Stimulated activated CD8-positive, alpha-beta memory T cell treated with anti-CD3 and anti-CD28 coated beads, Interleukin-7, amount 100 ng/mL, for 48 hours (primary cell): Measurements from ENCODE around the gene TRPC5OS.

Source experiments
- DNase-seq, 2 donors: peaks; one replicate each; pipeline ENCODE4 v3.0.0-alpha.2; 2020; ENCODE audit warnings: low read depth in 1 of 2; ENCODE audit errors: extremely low read depth in 1 of 2

Gene TRPC5OS

DNA sequence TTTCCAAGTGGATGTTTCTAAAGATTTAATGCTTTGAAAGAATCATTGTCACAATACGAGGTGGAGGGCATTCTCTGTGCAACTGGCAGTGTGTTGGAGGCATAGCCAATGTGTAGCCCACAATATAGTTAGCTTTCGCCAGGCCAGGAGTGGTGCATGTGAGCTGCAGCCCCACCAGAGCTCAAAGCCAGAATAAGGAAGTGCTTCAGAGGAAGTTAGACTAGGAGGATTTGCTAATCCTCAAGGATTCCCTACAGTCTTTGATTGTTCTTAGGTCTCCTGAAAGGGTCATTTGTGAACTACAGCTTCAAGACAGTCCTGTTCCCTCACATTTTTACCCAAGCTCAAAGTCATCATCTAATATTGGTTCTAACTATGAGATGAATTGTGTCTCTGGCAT lies 16.4 kb downstream of the TRPC5OS start:
- no peak for DNase-seq

DNA sequence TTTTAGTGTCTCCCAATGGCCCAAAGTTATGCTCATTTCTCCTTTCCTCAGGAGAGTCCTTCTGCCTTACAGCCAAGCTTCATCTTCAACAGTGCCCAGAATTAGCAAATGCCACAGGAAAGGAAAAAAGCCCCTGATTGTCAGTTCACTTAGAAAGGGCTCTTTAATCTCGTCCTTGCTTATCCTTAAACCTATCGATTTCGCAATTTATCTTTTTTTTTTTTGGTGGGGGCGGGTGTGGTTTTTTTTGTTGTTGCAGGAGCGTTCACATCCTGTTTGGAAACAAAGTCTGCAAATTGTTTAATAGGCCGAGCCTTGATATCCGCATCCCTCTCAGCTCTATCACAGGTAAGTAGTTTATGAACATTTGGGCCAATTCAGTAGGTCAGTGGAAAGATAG lies 20.2 kb downstream of the TRPC5OS start:
- no peak for DNase-seq

GRCh38 chrX:111914398-111915090 lies 38.6 kb downstream of the TRPC5OS start:
- no peak for DNase-seq

DNA sequence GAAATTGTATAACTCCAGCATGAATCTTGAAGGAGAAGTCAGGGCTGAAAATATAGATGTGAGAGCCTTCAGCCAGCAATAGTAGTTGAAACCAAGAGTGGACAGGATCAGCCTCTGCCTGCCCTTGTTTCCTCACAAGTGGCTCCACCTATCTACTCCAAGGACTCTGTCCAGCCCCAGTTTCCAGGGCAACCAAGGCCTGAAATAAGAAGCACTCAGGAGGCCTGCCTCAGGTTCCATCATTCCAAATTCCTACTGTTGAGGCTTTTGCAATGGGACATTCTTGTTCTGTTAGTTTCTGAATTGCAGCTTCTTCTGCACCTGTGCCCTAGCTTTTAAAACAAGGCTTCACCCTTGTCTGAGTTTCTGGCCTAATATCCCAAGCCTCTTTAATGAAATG lies 41.6 kb downstream of the TRPC5OS start:
- no peak for DNase-seq

- DNase-seq, result no peak
Observed at GRCh38 chrX:111928456-111928855, 52.5 kb downstream of the TRPC5OS start.
